ENCODE results near the gene PTPRT.

Gene PTPRT

DNA sequence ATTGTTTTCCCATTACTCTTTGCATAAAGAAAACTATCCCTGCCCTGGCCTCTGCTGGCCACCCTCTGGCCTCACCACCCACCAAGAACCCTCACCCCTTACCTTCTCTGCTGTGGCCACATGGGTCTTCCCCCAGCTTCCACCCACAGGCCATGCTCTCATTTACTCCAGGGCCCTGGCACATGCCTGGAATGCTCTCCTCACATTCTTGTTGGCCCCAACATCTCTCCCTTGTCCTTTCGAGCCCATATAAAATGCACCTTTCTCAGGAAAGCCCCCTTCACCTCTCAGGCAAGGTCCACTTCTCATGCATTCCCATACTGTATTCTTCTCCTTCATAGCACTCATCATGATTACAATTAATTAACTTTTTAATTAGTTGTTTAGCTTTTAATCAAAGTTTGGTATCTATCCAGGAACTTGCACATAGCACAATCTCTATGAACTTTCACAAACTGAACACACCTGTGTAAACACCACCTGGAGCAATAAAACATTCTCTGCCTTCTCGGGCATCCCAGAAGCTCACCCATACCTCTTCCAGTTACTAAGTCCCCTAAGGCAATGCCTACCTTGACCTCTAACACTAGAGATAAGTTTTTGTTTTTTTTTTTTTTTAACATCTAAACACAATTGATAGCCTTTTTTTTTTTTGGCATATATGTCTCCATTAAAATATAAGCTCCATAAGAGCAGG is 617.2 kb downstream of the PTPRT start:
- TF ChIP-seq, protein P1, sequence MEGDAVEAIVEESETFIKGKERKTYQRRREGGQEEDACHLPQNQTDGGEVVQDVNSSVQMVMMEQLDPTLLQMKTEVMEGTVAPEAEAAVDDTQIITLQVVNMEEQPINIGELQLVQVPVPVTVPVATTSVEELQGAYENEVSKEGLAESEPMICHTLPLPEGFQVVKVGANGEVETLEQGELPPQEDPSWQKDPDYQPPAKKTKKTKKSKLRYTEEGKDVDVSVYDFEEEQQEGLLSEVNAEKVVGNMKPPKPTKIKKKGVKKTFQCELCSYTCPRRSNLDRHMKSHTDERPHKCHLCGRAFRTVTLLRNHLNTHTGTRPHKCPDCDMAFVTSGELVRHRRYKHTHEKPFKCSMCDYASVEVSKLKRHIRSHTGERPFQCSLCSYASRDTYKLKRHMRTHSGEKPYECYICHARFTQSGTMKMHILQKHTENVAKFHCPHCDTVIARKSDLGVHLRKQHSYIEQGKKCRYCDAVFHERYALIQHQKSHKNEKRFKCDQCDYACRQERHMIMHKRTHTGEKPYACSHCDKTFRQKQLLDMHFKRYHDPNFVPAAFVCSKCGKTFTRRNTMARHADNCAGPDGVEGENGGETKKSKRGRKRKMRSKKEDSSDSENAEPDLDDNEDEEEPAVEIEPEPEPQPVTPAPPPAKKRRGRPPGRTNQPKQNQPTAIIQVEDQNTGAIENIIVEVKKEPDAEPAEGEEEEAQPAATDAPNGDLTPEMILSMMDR (IDR thresholded peaks at IDR 0.05; ENCODE audit: borderline replicate concordance, control extremely low read depth, extremely low read depth, insufficient read depth, missing control alignments), result no peak
- in situ Hi-C loops (cut with MboI; ENCODE audit: low sequenced_read_pairs, unreplicated experiment), result no loop called here

DNA sequence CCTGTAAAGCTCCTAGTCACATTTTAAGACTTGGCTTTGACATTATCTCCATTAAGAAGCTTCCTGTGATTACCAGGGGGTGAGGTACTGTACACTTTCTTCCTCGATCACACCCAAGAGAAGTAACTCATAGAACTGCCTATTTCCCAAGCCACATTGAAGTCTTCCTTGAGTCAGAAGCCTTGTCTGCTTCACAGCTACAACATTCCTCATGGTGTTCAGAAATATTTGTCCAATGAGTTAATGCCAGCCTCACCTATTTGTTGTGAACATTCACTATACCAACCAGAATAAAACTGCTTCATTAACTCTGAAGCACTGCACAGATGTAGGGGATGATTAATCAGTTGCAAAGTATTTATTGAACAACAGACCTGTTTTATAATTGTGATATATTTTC is 622.3 kb downstream of the PTPRT start:
- no peak for DNase-seq (ENCODE audit: low spot score)
- TF ChIP-seq, protein P1 (IDR thresholded peaks at IDR 0.05; ENCODE audit: borderline replicate concordance, control extremely low read depth, extremely low read depth, insufficient read depth, missing control alignments), result no peak
- in situ Hi-C loops (cut with MboI; ENCODE audit: low sequenced_read_pairs, unreplicated experiment), result no loop called here

More for the DNA sequence above, 617.2 kb downstream of the PTPRT start:
- no peak for DNase-seq (ENCODE audit: low spot score)

DNA sequence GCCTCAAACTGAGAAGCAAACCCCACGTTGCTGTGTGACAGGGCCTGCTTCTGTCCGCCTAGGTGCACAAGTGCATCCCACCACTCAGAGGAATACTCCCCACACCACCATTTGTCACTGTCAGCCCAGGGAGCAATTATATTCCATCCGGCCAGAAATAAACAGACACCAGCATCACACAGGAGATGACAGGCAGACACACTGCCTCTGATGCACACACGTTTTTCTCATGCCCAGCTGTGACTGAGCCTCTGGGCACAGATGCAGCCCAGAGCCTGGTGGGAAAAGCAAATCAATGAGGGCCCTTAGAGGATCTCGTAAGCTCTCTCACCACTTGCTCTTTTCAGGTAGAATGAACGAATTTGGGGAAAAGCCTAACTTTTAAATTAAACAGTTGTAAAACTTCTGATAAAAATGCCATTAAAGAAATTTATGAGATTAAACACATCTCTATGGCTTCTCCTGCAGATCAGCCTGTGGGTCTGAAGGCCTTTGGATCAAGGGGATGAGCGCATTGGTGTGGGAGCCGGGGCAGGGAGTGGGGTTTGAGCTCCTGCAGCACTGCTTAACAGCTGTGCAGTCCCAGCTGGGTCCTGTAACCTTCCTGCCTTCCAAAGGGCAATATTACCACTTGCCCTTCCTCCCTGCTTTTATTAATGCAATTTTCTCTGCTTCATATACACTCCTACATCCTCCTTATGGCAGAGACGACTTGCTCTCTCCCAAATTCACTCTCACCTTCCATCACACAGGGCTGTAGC is 624.3 kb downstream of the PTPRT start:
- in situ Hi-C loops (cut with MboI; ENCODE audit: low sequenced_read_pairs, unreplicated experiment), result no loop called here
- no peak for DNase-seq (ENCODE audit: low spot score)
- TF ChIP-seq, protein P1 (IDR thresholded peaks at IDR 0.05; ENCODE audit: borderline replicate concordance, control extremely low read depth, extremely low read depth, insufficient read depth, missing control alignments), result no peak

DNA sequence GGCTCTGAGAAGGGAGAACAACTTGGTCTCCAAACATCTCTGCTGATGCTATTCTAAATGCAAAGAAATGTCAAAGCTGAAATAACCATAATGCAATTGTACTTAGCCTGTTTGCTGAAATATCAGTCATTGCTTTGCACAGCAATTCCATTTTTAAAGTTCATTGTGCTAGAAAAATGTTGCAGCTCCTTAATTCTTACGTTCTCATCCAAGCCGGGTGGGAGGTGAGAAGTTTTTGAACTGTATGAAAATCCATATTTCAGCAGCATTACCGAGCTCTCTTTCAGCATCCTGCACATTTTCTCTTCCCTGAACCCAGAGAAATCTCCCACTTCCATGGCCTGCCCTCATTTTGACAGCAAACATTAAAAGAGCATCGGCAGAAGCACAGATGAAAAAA is 630.0 kb downstream of the PTPRT start:
- DNase-seq (ENCODE audit: low spot score), result no peak
- in situ Hi-C loops (cut with MboI; ENCODE audit: low sequenced_read_pairs, unreplicated experiment), result no loop called here
- TF ChIP-seq, protein P1 (IDR thresholded peaks at IDR 0.05; ENCODE audit: borderline replicate concordance, control extremely low read depth, extremely low read depth, insufficient read depth, missing control alignments), result no peak

DNA sequence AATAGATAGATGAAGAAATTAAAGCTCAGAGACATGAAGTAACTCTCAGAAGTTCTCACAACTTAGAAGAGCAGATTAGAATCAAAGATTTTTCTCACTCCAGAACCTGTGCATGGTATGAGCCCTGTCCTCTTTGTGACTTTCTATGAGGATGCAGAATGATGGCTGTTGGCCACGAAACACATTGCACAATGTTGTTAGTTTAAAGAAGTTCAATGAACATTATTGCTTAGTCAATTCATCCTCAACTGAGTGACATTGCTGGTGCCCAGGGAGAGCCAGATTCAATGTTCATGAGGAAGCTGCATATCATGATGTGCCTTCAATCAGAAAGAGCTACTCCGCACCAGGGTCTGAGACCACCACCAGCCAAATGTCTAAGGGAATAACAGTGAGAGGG is 633.1 kb downstream of the PTPRT start:
- no peak for DNase-seq (ENCODE audit: low spot score)
- in situ Hi-C loops (cut with MboI; ENCODE audit: low sequenced_read_pairs, unreplicated experiment), result no loop called here
- TF ChIP-seq, protein P1 (IDR thresholded peaks at IDR 0.05; ENCODE audit: borderline replicate concordance, control extremely low read depth, extremely low read depth, insufficient read depth, missing control alignments), result no peak

DNA sequence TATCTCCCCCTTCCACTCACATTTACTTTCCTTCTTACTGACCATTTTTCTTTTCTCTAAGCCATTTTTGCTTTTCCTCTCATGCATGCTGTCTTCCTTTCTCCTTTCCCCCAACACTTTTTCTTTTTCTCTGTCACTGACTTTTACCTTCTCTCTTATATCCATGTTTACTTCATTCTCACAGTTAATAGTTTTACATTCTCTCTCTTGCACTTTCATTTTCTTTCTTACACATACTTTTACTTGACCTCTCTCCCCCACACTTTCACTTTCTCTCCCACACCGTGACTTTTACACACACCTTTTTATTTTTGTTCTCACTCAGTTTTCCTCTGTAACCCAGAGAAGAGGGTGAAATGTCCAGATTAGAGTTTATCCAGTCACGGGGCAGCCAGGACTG is 636.3 kb downstream of the PTPRT start:
- in situ Hi-C loops (cut with MboI; ENCODE audit: low sequenced_read_pairs, unreplicated experiment), result no loop called here
- TF ChIP-seq, protein P1 (IDR thresholded peaks at IDR 0.05; ENCODE audit: borderline replicate concordance, control extremely low read depth, extremely low read depth, insufficient read depth, missing control alignments), result no peak
- no peak for DNase-seq (ENCODE audit: low spot score)

Measured in GM13976 (cell line).